GM18505 (cell line): ENCODE measurements around the gene POLR2H.

Experiments
- ATAC-seq: cut with Tn5 transposase; IDR thresholded peaks from one replicate; pipeline ENCODE4 v1.9.1; 2021; ENCODE audit not compliant: unreplicated experiment
- POLR2A ChIP-seq: IDR thresholded peaks from 4 replicates; pipeline ENCODE4 v1.6.1; 2011; ENCODE audit warnings: borderline replicate concordance; ENCODE audit not compliant: insufficient read depth, insufficient read length; ENCODE audit errors: extremely low read depth

POLR2H gene

GRCh38 chr3:184388164-184388935 is 26.8 kb downstream of the POLR2H start:
- TF ChIP-seq POLR2A = no peak
- ATAC-seq = no peak

GRCh38 chr3:184388936-184389230 is 27.4 kb downstream of the POLR2H start:
- TF ChIP-seq POLR2A = no peak
- no peak for ATAC-seq

- ATAC-seq = no peak
- TF ChIP-seq POLR2A = no peak
Measured at GRCh38 chr3:184389384-184389783, 27.9 kb downstream of the POLR2H start.

- no peak for TF ChIP-seq POLR2A
- no peak for ATAC-seq
Measured at GRCh38 chr3:184389935-184390528, 28.5 kb downstream of the POLR2H start.

- no peak for ATAC-seq
- TF ChIP-seq POLR2A = no peak
Measured at GRCh38 chr3:184391266-184391665, 29.8 kb downstream of the POLR2H start.

GRCh38 chr3:184395320-184395660 is 33.8 kb downstream of the POLR2H start:
- ATAC-seq = no peak
- no peak for TF ChIP-seq POLR2A

- no peak for ATAC-seq
- TF ChIP-seq POLR2A = no peak
Measured at GRCh38 chr3:184399410-184399809, 37.9 kb downstream of the POLR2H start.

- no peak for ATAC-seq
- no peak for TF ChIP-seq POLR2A
Measured at GRCh38 chr3:184405075-184406030, 43.8 kb downstream of the POLR2H start.

GRCh38 chr3:184409331-184409926 is 47.9 kb downstream of the POLR2H start:
- no peak for ATAC-seq
- TF ChIP-seq POLR2A = no peak

- no peak for ATAC-seq
Measured at GRCh38 chr3:184409946-184410500, 48.5 kb downstream of the POLR2H start.

GRCh38 chr3:184414418-184415202 is 53.1 kb downstream of the POLR2H start:
- no peak for TF ChIP-seq POLR2A
- no peak for ATAC-seq

More at GRCh38 chr3:184409946-184410500, 48.5 kb downstream of the POLR2H start:
- no peak for TF ChIP-seq POLR2A

GRCh38 chr3:184415203-184415490 is 53.6 kb downstream of the POLR2H start:
- ATAC-seq = no peak
- TF ChIP-seq POLR2A = no peak

- peak; percentile 48 for ATAC-seq
- no peak for TF ChIP-seq POLR2A
Measured at GRCh38 chr3:184417619-184418327, 56.3 kb downstream of the POLR2H start.
